Fibroblast of mammary gland (primary cell): ENCODE measurements around the gene SLC44A5.
"Not testable (repeated sequence)": the region's sequence is repeated elsewhere in the genome, so short reads cannot be mapped to it uniquely, and the experiment has no call there.

ENCODE experiments used
- DNase-seq: peaks from one replicate; pipeline ENCODE4 v3.0.0-alpha.2; 2010; ENCODE audit warnings: low read depth
- H3K4me3 ChIP-seq: 2 replicates; pipeline ENCODE4 v1.5.1; 2011; ENCODE audit warnings: low read depth, mild to moderate bottlenecking, low read length, moderate library complexity; ENCODE audit not compliant: control insufficient read depth
- TF ChIP-seq, protein P1 (sequence below): conservative IDR thresholded peaks from 2 replicates; pipeline ENCODE4 v1.5.1; 2011; ENCODE audit warnings: low read depth, low read length, inconsistent platforms; ENCODE audit not compliant: control insufficient read depth, insufficient read depth

SLC44A5 gene

DNA sequence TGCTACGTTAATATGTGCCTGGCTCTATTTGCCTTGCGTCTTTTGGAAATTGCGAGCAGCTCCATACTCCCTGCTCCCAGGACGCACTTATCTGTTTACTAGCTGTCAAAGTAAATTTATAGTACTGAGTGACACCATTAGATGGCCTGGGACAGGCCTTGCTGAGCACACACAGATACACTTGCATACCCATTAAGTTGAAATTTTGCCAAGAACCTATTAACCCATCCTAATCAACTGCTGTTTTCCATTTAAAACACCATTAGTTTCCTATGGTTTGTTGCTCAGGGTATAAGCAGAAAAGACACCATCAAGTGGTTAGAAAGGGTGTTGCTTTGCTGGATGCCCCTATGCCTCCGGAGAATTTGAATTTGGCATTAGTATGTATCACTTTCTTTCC is 187.3 kb downstream of the SLC44A5 start:
- TF ChIP-seq, protein P1, sequence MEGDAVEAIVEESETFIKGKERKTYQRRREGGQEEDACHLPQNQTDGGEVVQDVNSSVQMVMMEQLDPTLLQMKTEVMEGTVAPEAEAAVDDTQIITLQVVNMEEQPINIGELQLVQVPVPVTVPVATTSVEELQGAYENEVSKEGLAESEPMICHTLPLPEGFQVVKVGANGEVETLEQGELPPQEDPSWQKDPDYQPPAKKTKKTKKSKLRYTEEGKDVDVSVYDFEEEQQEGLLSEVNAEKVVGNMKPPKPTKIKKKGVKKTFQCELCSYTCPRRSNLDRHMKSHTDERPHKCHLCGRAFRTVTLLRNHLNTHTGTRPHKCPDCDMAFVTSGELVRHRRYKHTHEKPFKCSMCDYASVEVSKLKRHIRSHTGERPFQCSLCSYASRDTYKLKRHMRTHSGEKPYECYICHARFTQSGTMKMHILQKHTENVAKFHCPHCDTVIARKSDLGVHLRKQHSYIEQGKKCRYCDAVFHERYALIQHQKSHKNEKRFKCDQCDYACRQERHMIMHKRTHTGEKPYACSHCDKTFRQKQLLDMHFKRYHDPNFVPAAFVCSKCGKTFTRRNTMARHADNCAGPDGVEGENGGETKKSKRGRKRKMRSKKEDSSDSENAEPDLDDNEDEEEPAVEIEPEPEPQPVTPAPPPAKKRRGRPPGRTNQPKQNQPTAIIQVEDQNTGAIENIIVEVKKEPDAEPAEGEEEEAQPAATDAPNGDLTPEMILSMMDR = no peak
- no peak for DNase-seq

DNA sequence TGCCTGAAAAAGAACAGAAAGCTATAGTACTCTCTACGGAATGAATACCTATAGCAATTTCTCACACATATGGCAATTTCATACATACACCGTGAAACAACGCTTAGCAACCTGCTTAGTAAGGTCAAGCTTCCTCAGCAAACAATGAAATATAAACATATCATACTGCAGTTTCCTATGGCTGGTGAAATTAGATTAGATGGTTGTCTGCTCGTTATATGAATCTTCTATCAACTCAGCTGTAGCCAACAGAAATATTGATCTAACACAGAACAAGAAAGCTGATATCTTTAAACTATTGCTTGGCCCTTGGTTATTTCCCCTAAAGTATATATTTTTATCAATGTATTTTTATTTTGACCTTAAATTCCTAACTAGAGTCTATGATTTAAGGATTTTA is 187.8 kb downstream of the SLC44A5 start:
- TF ChIP-seq, protein P1 = no peak
- no peak overlapping the region for H3K4me3 ChIP-seq
- no peak for DNase-seq

More for the DNA sequence above, 187.3 kb downstream of the SLC44A5 start:
- H3K4me3 ChIP-seq = no peak overlapping the region

DNA sequence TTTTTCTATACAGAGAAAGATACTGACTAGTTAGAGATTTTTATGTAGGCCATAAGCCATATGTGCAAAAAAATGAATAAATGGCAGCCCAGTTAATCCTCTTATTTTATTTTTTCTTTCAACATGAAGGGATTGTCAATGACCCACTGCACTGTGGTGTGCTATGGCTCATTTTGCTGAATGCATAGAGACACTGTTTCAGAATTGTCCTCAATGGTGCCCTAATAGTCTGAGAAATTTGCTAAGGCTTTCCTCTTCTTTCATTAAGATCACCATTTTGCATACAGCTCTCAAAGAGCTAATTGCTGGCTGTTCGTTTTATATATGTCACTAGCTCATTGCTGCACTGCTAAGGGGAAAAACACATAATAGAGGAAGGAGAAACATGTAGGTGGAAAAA is 189.5 kb downstream of the SLC44A5 start:
- TF ChIP-seq, protein P1 = no peak
- no peak overlapping the region for H3K4me3 ChIP-seq
- DNase-seq = no peak

DNA sequence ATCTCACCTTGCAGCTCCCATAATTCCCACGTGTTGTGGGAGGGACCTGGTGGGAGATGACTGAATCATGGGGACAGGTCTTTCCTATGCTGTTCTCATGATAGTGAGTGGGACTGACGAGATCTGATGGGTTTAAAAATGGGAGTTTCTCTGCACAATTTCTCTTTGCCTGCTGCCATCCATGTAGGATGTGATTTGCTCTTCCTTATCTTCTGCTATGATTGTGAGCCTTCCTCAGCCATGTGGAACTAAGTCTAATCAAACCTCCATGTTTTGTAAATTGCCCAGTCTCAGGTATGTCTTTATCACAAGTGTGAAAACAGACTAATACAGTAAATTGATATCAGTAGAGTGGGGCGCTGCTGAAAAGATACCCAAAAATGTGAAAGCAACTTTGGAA is 195.7 kb downstream of the SLC44A5 start:
- DNase-seq = no peak
- TF ChIP-seq, protein P1 = no peak
- H3K4me3 ChIP-seq = no peak overlapping the region

DNA sequence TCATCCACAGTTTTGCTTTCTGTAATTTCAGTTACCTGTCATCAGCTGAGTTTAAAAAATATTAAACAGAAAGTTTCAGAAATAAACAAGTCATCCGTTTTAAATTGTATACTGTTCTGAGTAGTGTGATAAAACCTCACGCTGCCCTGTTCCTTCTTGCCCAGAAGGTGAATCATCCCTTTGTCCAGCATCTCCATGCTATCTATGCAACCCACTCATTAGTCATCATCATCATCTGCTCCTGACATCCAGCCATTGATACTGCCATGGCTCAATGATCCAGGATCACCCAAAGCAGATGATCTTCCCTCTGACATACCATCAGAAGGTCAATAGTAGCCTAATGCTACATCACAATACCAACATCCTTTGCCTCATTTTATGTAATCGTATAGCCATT is 198.3 kb downstream of the SLC44A5 start:
- no peak overlapping the region for H3K4me3 ChIP-seq
- no peak for DNase-seq
- TF ChIP-seq, protein P1 = no peak

DNA sequence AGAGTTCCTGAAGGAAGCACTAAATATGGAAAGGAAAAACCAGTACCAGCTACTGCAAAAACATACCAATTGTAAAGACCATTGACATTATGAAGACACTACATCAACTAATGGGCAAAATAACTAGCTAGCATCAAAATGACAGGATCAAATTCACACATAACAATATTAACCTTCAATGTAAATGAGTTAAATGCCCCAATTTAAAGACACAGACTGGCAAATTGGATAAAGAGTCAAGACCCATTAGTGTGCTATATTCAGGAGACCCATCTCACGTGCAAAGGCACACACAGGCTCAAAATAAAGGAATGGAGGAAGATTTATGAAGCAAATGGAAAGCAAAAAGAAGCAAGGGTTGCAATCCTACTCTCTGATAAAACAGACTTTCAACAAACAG is 206.2 kb downstream of the SLC44A5 start:
- not testable (repeated sequence) for H3K4me3 ChIP-seq, DNase-seq

DNA sequence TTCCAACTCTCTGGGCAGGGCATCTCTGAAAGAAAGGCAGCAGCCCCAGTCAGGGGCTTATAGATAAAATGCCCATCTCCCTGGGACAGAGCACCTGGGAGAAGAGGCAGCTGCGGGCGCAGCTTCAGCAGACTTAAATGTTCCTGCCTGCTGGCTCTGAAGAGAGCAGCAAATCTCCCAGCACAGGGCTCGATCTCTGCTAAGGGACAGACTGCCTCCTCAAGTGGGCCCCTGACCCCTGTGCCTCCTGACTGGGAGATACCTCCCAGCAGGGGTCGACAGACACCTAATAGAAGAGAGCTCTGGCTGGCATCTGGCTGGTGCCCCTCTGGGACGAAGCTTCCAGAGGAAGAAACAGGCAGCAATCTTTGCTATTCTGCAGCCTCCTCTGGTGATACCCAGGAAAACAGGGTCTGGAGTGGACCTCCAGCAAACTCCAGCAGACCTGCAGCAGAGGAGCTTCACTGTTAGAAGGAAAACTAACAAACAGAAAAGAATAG is 207.7 kb downstream of the SLC44A5 start:
- H3K4me3 ChIP-seq, DNase-seq: not testable (repeated sequence)

DNA sequence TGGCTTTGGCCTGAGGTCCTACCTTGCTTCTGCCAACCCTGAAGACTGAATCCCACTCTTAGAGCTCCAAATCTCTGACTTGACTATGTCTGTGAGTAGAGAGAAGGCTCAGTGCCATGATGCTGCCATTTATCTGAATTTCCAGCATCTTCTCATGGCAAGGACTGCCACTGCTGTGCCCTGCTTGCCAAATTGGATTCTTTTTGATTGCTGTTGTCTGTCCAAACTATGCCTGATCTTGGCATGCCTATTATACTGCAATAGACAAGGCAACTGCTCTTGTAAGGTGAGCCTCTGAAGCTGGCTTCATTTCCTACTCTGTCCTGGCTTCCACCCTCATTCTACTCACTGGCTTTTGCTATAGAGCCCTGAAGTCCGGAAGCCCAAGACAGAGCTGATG is 210.2 kb downstream of the SLC44A5 start:
- no peak overlapping the region for H3K4me3 ChIP-seq
- TF ChIP-seq, protein P1 = no peak
- no peak for DNase-seq
